GM18511 (cell line): ENCODE data around the gene KLC4.
"Not testable (repeated sequence)": the region's sequence is repeated elsewhere in the genome, so short reads cannot be mapped to it uniquely, and the experiment has no call there.

Experiments used
- ATAC-seq: cut with Tn5 transposase; IDR thresholded peaks from one replicate; pipeline ENCODE4 v1.9.1; 2021; ENCODE audit warnings: mild to moderate bottlenecking, moderate library complexity; ENCODE audit not compliant: unreplicated experiment

The KLC4 gene

DNA sequence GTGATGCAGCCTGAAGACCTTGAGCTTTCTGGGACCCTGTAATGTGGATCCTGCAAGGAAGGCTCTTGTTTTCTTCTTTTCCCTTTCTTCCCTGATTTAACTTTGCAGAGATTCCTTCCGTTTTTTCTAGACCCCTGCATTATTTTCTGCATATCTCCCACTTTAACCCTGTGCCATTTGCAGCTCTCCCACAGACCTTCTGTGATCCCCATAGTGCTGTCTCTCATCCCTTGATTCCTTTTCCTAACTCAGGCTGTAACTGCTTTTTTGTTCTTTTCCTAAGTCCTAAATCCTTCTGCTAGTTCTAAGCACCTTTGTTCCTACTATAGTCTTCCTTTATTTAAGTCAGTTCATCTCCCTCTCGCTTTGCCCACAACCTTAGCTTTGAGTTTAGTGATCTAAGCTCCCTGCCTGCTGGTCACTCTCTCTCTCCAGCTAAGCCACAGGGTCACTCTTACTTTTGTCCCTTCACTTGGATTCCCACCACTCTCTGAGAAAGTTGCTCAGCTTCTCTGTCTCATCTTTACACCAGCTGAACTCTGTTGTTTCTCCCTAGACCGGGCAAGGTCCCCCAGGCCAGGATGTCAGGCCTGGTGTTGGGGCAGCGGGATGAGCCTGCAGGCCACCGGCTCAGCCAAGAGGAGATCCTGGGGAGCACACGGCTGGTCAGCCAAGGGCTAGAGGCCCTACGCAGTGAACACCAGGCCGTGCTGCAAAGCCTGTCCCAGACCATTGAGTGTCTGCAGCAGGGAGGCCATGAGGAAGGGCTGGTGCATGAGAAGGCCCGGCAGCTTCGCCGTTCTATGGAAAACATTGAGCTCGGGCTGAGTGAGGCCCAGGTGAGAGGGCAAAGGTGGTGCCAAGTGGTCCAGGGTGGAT, 1.6 kb downstream of the KLC4 start:
- no peak for ATAC-seq

GRCh38 chr6:43061861-43062260, 2.4 kb downstream of the KLC4 start:
- no peak for ATAC-seq

DNA sequence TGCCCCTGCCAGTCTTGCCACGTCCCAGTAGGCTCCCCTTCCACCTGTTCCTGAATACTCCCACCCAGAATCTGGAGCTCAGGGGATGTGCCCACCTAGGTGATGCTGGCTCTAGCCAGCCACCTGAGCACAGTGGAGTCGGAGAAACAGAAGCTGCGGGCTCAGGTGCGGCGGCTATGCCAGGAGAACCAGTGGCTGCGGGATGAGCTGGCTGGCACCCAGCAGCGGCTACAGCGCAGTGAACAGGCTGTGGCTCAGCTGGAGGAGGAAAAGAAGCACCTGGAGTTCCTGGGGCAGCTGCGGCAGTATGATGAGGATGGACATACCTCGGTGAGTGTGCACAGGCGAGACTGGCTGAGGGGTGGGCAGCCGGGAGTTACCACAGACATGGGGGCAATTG, 3.4 kb downstream of the KLC4 start:
- no peak for ATAC-seq

DNA sequence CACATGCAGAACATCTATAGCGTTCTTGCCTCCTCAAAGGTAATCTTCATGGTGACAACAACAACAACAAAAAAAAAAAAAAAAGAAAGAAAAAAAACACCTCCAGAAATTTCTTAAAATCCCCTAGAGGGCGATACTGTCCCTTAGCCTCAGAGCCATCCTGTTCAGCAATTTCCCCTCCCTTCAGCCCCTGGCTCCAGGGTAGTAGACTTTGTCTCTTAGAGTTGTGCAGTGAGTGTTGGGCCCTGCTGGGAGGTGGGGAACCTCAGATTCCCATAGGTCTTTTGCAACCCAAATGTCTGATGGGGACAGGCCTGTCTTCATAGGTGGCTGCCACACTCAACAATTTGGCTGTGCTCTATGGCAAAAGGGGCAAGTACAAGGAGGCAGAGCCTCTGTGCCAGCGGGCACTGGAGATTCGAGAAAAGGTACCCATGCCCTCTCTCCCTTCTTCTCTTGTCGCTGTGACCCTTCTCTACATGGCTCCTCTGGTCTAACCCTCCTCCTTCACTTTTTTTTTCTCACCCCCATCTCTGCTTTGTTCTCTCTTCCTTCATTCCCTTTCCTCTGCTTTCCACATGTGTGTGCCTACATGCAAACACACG, 10.7 kb downstream of the KLC4 start:
- ATAC-seq, result no peak

- ATAC-seq, result no peak
Measured at GRCh38 chr6:43074847-43075669, 15.6 kb downstream of the KLC4 start.

DNA sequence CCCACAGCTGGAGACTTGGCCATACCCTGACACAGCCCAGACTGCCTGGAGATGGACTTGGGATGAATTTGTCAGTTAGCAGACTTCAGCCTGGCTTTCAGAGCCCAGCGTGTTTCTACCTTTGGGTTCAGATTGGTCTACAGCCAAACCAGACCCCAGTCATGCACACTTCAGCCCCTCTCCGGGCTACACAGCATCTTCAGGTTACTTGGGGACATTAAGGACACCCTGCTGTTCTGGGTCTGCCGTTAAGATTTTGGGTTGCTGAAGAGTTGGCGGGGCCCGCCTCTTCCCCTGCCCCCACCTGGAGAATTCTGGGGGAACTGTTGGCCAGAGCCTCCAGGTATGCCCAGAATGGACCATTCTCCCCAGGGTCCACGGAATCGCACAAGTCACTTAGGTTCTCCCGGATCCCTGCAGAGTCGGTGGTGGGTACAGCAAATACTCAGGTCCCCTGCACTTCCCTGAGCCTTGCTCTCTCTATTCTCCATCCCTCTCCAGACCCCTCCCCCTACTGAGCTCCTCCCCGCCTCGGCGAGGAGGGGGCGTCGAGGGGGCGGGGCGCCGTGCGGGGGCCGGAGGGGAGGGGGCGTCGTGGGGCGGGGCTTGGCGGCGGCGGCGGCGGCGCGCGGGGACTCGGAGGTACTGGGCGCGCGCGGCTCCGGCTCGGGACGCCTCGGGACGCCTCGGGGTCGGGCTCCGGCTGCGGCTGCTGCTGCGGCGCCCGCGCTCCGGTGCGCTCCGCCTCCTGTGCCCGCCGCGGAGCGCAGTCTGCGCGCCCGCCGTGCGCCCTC, 16.4 kb downstream of the KLC4 start, which contains the start of gene PTK7:
Gene PTK7 (plus strand): TSS at position 645 of the 794 bp plus-strand sequence. CDS start 175 bp downstream, outside the sequence.
- ATAC-seq, result no peak

DNA sequence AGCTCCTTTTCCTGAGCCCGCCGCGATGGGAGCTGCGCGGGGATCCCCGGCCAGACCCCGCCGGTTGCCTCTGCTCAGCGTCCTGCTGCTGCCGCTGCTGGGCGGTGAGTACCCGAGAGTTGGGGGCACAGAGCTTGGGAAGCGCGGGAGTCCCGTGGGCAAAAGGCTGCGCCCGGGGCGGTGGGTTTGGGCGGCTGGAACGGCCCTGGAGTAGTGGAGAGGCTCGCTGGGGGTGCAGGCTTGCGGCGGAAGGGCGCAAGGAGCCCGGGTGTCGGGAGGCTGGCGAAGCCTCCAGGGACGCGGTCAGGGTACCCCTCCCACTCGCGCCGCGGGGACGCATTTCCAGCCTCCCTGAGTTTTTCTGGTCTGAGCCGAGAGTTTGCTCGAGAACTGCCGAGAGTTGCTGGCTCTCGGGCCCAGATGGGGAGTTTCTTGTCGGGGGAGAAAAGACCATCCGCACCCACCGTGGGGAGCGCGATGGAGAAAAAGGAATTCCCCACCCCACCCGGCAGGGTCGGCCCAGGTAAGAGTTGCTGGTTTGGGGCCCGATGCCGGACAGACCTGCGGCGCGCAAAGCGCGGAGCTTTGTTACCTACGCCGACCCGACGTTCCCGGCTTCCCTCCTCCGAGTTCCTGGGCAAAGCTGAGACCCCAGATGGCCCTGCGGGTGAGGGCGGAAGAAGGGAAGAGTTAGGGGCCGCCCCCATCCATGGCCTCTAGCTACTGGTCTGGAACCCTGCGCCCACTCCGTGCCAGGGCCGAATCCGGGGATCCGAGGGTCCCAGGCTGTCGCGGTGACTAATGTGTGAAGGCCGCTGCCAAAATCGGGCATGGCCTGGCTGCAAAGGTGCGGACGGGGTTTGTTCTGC, 17.3 kb downstream of the KLC4 start:
- no peak for ATAC-seq

- ATAC-seq, result no peak
Measured at GRCh38 chr6:43077333-43077809, 17.9 kb downstream of the KLC4 start.

GRCh38 chr6:43077981-43078511, 18.6 kb downstream of the KLC4 start:
- ATAC-seq, result no peak

DNA sequence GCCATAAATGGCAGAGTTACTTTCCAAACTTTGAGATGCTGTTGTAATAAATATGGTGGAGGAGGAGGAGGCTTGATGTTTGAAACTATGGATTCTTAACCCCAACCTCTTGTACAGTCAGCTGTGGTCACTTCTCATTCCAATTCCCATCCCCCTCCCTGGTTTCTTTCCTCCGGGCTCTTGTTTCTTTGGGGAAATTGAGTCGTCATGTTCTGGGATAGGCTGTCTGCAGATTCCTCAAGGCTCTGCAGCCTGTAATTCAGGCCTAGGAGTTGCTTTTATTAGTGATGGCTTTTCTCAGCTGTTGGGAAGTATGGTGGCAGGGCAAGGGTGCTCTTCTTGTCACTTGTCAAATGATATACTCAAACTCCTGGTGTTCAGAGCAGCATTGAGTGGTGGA, 19.3 kb downstream of the KLC4 start:
- no peak for ATAC-seq

DNA sequence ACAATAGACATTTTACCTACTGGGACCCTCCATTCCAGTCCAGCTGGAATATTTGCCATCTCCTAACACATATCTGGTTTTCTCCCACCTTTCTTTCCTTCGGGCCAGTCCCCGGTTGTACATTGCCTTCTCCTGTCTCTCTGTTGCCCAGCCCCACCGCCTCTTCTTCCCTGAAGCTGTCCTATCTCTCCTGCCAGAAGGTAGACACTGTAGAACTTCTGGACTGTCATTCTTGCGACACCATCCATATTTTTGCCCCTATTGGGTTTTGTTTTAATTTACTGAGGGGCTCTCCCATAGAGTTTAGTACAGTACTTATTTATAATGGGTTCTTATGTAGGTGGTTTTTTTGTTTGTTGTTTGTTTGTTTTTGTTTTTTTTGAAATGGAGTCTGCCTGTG, 21.6 kb downstream of the KLC4 start:
- no peak for ATAC-seq

GRCh38 chr6:43081922-43082321, 22.5 kb downstream of the KLC4 start:
- ATAC-seq, result not testable (repeated sequence)

- no peak for ATAC-seq
Measured at GRCh38 chr6:43082806-43083655, 23.6 kb downstream of the KLC4 start.

- no peak for ATAC-seq
Measured at GRCh38 chr6:43086022-43086658, 26.7 kb downstream of the KLC4 start.

- ATAC-seq, result no peak
Measured at GRCh38 chr6:43088654-43089056, 29.2 kb downstream of the KLC4 start.

- ATAC-seq, result no peak
Measured at GRCh38 chr6:43089467-43089866, 30.0 kb downstream of the KLC4 start.

GRCh38 chr6:43089874-43090558, 30.6 kb downstream of the KLC4 start:
- ATAC-seq, result no peak
